ENCODE results near the gene CCDC28A. TPM values are rescaled to one million over a fixed set of nuclear protein-coding genes. Genes with fewer than 3 reads are reported as not detected.

CCDC28A gene
- total RNA-seq, 5 donors from 2014 or later (not counting 1 experiment from before 2014, with no cell fraction given): 20.4 to 24.2 (median 23.3) TPM

DNA sequence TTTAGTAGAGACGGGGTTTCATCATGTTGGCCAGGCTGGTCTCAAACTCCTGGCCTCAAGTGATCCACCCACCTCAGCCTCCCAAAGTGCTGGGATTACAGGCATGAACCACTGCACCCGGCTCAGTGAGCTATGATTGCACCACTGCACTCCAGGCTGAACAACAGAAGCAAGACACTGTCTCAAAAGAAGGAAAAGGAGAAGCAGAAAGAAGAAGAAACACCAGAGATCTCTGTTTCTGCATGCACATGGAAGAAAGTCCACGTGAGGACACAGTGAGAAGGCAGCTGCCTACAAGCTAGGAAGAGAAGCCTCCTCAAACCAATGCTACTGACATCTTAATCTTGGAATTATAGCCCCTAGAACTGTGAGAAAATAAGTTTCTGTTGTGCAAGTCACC lies 38.3 kb downstream of the CCDC28A start:
- ChIA-PET POLR2A (interaction anchor here in 1 of 2 donors (0.6 kb wide), 1 partner anchor 338 kb away, joined by 3 read pairs; no protein-coding TSS in a partner anchor), CTCF (interaction anchor here (1.0 to 1.7 kb wide), 2 partner anchors 553 to 681 kb away, joined by 3 to 4 read pairs; no protein-coding TSS in a partner anchor)
- Mint-ChIP-seq H3K9me3 (no peaks in the 10 kb centered on the region), H3K27ac (no peak overlapping the region), H3K36me3 (no peaks in the 10 kb centered on the region), H3K4me1 (peaks cover 5 to 6% (median 6%) of the 10 kb centered on the region in 3 donors), H3K4me3 (no peak overlapping the region), H3K27me3 (no peaks in the 10 kb centered on the region)
- H3K27ac ChIP-seq (ENCODE audit: low read length): no peak overlapping the region
- WGBS (ENCODE audit: insufficient coverage): no CpG with 5 or more reads among the region's 3 CpGs
- H3K4me3 ChIP-seq (ENCODE audit: control insufficient read depth in 1 of 2, extremely low read depth in 1 of 2, low read length in 1 of 2): no peak overlapping the region
- H3K36me3 ChIP-seq (ENCODE audit: control insufficient read depth in 2 of 2, extremely low read depth in 1 of 2, insufficient read depth in 1 of 2, low read length in 1 of 2): no peaks in the 10 kb centered on the region
- H3K4me1 ChIP-seq (ENCODE audit: control insufficient read depth in 1 of 2, extremely low read depth in 1 of 2, insufficient read depth in 2 of 2, low read length in 2 of 2): no peaks in the 10 kb centered on the region
- H3K9me3 ChIP-seq: no peaks in the 10 kb centered on the region
- ATAC-seq (replicated peaks in 1 of 4) (no peak), DNase-seq (no peak)
- H3K27me3 ChIP-seq (replicated peaks in 1 of 2; ENCODE audit: control insufficient read depth in 2 of 2, extremely low read depth in 1 of 2, insufficient read depth in 2 of 2, low read length in 1 of 2): no peaks in the 10 kb centered on the region

GRCh38 chr6:138814179-138814834 lies 40.7 kb downstream of the CCDC28A start:
- Mint-ChIP-seq H3K4me1 (peaks cover 5 to 14% (median 6%) of the 10 kb centered on the region in 3 donors), H3K27me3 (no peaks in the 10 kb centered on the region), H3K9me3 (no peaks in the 10 kb centered on the region), H3K27ac (no peak overlapping the region), H3K36me3 (no peaks in the 10 kb centered on the region), H3K4me3 (no peak overlapping the region)
- Histone ChIP-seq H3K9me3 (no peaks in the 10 kb centered on the region), H3K27ac (ENCODE audit: low read length) (no peak overlapping the region), H3K4me3 (ENCODE audit: control insufficient read depth in 1 of 2, extremely low read depth in 1 of 2, low read length in 1 of 2) (no peak overlapping the region), H3K4me1 (ENCODE audit: control insufficient read depth in 1 of 2, extremely low read depth in 1 of 2, insufficient read depth in 2 of 2, low read length in 2 of 2) (no peaks in the 10 kb centered on the region), H3K36me3 (ENCODE audit: control insufficient read depth in 2 of 2, extremely low read depth in 1 of 2, insufficient read depth in 1 of 2, low read length in 1 of 2) (no peaks in the 10 kb centered on the region), H3K27me3 (replicated peaks in 1 of 2; ENCODE audit: control insufficient read depth in 2 of 2, extremely low read depth in 1 of 2, insufficient read depth in 2 of 2, low read length in 1 of 2) (no peaks in the 10 kb centered on the region)
- ATAC-seq (replicated peaks in 1 of 4): no peak
- WGBS (ENCODE audit: insufficient coverage): no CpG with 5 or more reads among the region's 5 CpGs
- no peak for DNase-seq
- CTCF ChIA-PET: interaction anchor here in 1 of 2 donors (0.5 to 2.4 kb wide), 4 partner anchors 31 to 1864 kb away, joined by 3 to 8 read pairs (median 3); no protein-coding TSS in a partner anchor
- POLR2A ChIA-PET: no interaction called here

- Histone ChIP-seq H3K9me3 (no peaks in the 10 kb centered on the region), H3K27ac (ENCODE audit: low read length) (no peak overlapping the region), H3K4me3 (ENCODE audit: control insufficient read depth in 1 of 2, extremely low read depth in 1 of 2, low read length in 1 of 2) (no peak overlapping the region), H3K4me1 (ENCODE audit: control insufficient read depth in 1 of 2, extremely low read depth in 1 of 2, insufficient read depth in 2 of 2, low read length in 2 of 2) (no peaks in the 10 kb centered on the region), H3K27me3 (replicated peaks in 1 of 2; ENCODE audit: control insufficient read depth in 2 of 2, extremely low read depth in 1 of 2, insufficient read depth in 2 of 2, low read length in 1 of 2) (no peaks in the 10 kb centered on the region), H3K36me3 (ENCODE audit: control insufficient read depth in 2 of 2, extremely low read depth in 1 of 2, insufficient read depth in 1 of 2, low read length in 1 of 2) (no peaks in the 10 kb centered on the region)
- H3K27me3 Mint-ChIP-seq: no peaks in the 10 kb centered on the region
- H3K27ac Mint-ChIP-seq: no peak overlapping the region
- H3K4me3 Mint-ChIP-seq: no peak overlapping the region
- no peaks in the 10 kb centered on the region for H3K9me3 Mint-ChIP-seq
- H3K36me3 Mint-ChIP-seq: no peaks in the 10 kb centered on the region
- DNase-seq: no peak
- H3K4me1 Mint-ChIP-seq: peaks cover 5 to 14% (median 6%) of the 10 kb centered on the region in 3 donors
- 90% methylated on average over 3 of the region's 6 CpGs for WGBS (ENCODE audit: insufficient coverage)
- CTCF ChIA-PET: interaction anchor here in 1 of 2 donors (0.5 to 2.4 kb wide), 7 partner anchors 174 to 1863 kb away, joined by 3 to 16 read pairs (median 3); no protein-coding TSS in a partner anchor
- no peak for ATAC-seq (replicated peaks in 1 of 4)
- POLR2A ChIA-PET: no interaction called here
These were observed 41.7 kb downstream of the CCDC28A start for GRCh38 chr6:138815221-138815620.

- whole genome bisulfite sequencing (ENCODE audit: insufficient coverage): no CpG with 5 or more reads among the region's 4 CpGs
- Histone ChIP-seq H3K36me3 (ENCODE audit: control insufficient read depth in 2 of 2, extremely low read depth in 1 of 2, insufficient read depth in 1 of 2, low read length in 1 of 2) (no peaks in the 10 kb centered on the region), H3K27me3 (replicated peaks in 1 of 2; ENCODE audit: control insufficient read depth in 2 of 2, extremely low read depth in 1 of 2, insufficient read depth in 2 of 2, low read length in 1 of 2) (no peaks in the 10 kb centered on the region), H3K4me3 (ENCODE audit: control insufficient read depth in 1 of 2, extremely low read depth in 1 of 2, low read length in 1 of 2) (no peak overlapping the region), H3K9me3 (no peaks in the 10 kb centered on the region), H3K27ac (ENCODE audit: low read length) (no peak overlapping the region), H3K4me1 (ENCODE audit: control insufficient read depth in 1 of 2, extremely low read depth in 1 of 2, insufficient read depth in 2 of 2, low read length in 2 of 2) (no peaks in the 10 kb centered on the region)
- Mint-ChIP-seq H3K4me3 (no peak overlapping the region), H3K4me1 (peaks cover 5 to 14% (median 6%) of the 10 kb centered on the region in 3 donors), H3K9me3 (no peaks in the 10 kb centered on the region), H3K36me3 (no peaks in the 10 kb centered on the region), H3K27ac (peak overlapping the region in 1 of 2 donors; percentile 56), H3K27me3 (no peaks in the 10 kb centered on the region)
- ATAC-seq (replicated peaks in 1 of 4) (peak; percentile 51 to 69 (median 60)), DNase-seq (peak in 1 of 35 experiments; percentile 60)
- POLR2A ChIA-PET: interaction anchor here in 1 of 2 donors (0.7 kb wide), 2 partner anchors 140 to 476 kb away, joined by 3 to 8 read pairs; partner anchors contain the start of gene TXLNB
- CTCF ChIA-PET: interaction anchor here (0.6 to 2.4 kb wide), 13 partner anchors 16 to 1228 kb away, joined by 3 to 16 read pairs (median 4); no protein-coding TSS in a partner anchor
These were observed 42.4 kb downstream of the CCDC28A start for GRCh38 chr6:138815797-138816528.

GRCh38 chr6:138817799-138818198 lies 44.2 kb downstream of the CCDC28A start:
- Mint-ChIP-seq H3K4me3 (no peak overlapping the region), H3K27ac (no peak overlapping the region), H3K36me3 (no peaks in the 10 kb centered on the region), H3K27me3 (no peaks in the 10 kb centered on the region), H3K9me3 (no peaks in the 10 kb centered on the region), H3K4me1 (peaks cover 5 to 14% (median 6%) of the 10 kb centered on the region in 3 donors)
- Histone ChIP-seq H3K27ac (ENCODE audit: low read length) (no peak overlapping the region), H3K27me3 (replicated peaks in 1 of 2; ENCODE audit: control insufficient read depth in 2 of 2, extremely low read depth in 1 of 2, insufficient read depth in 2 of 2, low read length in 1 of 2) (no peaks in the 10 kb centered on the region), H3K4me3 (ENCODE audit: control insufficient read depth in 1 of 2, extremely low read depth in 1 of 2, low read length in 1 of 2) (no peak overlapping the region), H3K4me1 (ENCODE audit: control insufficient read depth in 1 of 2, extremely low read depth in 1 of 2, insufficient read depth in 2 of 2, low read length in 2 of 2) (no peaks in the 10 kb centered on the region), H3K36me3 (ENCODE audit: control insufficient read depth in 2 of 2, extremely low read depth in 1 of 2, insufficient read depth in 1 of 2, low read length in 1 of 2) (no peaks in the 10 kb centered on the region), H3K9me3 (no peaks in the 10 kb centered on the region)
- ATAC-seq (replicated peaks in 1 of 4) (no peak), DNase-seq (no peak)
- WGBS (ENCODE audit: insufficient coverage): 53% methylated on average over 4 of the region's 4 CpGs
- CTCF ChIA-PET: interaction anchor here (0.9 to 1.2 kb wide), 2 partner anchors 405 to 552 kb away, joined by 3 to 4 read pairs; no protein-coding TSS in a partner anchor
- POLR2A ChIA-PET: no interaction called here

- CTCF ChIA-PET: interaction anchor here (0.6 to 1.2 kb wide), 4 partner anchors 21 to 551 kb away, joined by 3 to 4 read pairs (median 4); no protein-coding TSS in a partner anchor
- Histone ChIP-seq H3K36me3 (ENCODE audit: control insufficient read depth in 2 of 2, extremely low read depth in 1 of 2, insufficient read depth in 1 of 2, low read length in 1 of 2) (no peaks in the 10 kb centered on the region), H3K27ac (ENCODE audit: low read length) (no peak overlapping the region), H3K9me3 (no peaks in the 10 kb centered on the region), H3K4me3 (ENCODE audit: control insufficient read depth in 1 of 2, extremely low read depth in 1 of 2, low read length in 1 of 2) (no peak overlapping the region), H3K27me3 (replicated peaks in 1 of 2; ENCODE audit: control insufficient read depth in 2 of 2, extremely low read depth in 1 of 2, insufficient read depth in 2 of 2, low read length in 1 of 2) (no peaks in the 10 kb centered on the region), H3K4me1 (ENCODE audit: control insufficient read depth in 1 of 2, extremely low read depth in 1 of 2, insufficient read depth in 2 of 2, low read length in 2 of 2) (no peaks in the 10 kb centered on the region)
- Mint-ChIP-seq H3K27me3 (no peaks in the 10 kb centered on the region), H3K36me3 (no peaks in the 10 kb centered on the region), H3K4me3 (no peak overlapping the region), H3K4me1 (peaks cover 5 to 14% (median 6%) of the 10 kb centered on the region in 3 donors), H3K9me3 (no peaks in the 10 kb centered on the region), H3K27ac (no peak overlapping the region)
- DNase-seq (no peak), ATAC-seq (replicated peaks in 1 of 4) (no peak)
- POLR2A ChIA-PET: no interaction called here
- 94% methylated on average over 7 of the region's 10 CpGs for WGBS (ENCODE audit: insufficient coverage)
These were observed 45.1 kb downstream of the CCDC28A start for GRCh38 chr6:138818496-138819194.

All from T-cell (primary cell).